ENCODE data around the gene CD200. TPM values are rescaled to one million over a fixed set of nuclear protein-coding genes. Genes with fewer than 3 reads are reported as not detected.

The CD200 gene
- total RNA-seq, 6 donors from 2014 or later: 2.4 to 9.9 (median 4.5) TPM

DNA sequence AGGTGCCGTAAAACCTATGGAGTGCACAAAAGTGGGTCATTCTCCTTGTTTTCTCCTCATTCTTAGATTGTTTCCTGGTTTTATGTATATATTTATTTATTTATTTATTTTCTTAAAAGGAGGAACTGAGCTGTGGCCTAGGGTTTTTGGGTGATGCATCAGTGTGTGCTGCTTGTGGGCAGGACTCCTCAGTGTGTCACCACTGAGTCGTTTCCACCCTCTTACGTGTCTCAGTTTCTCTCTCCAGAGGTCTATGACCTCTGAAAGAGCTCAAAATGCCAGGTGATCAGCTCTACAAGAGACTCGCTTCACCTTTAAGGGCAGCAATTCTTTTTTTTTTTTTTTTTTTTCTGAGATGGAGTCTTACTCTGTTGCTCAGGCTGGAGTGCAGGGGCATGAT, 72.9 kb downstream of the CD200 start:
- no peak for ATAC-seq (ENCODE audit: low FRiP score in 2 of 2)
- Histone ChIP-seq H3K27ac (no peak overlapping the region), H3K27me3 (no peaks in the 10 kb centered on the region), H3K36me3 (no peaks in the 10 kb centered on the region), H3K4me3 (no peak overlapping the region), H3K4me1 (no peaks in the 10 kb centered on the region), H3K9me3 (no peaks in the 10 kb centered on the region)
- WGBS, 2 donors: 84 to 86% methylated on average over 4 of the region's 4 CpGs
- no peak for DNase-seq
- TF ChIP-seq POLR2AphosphoS5 (IDR thresholded peaks at IDR 0.05) (no peak), POLR2A (IDR thresholded peaks at IDR 0.05) (no peak), EP300 (IDR thresholded peaks at IDR 0.05) (no peak)
- TF ChIP-seq, protein P1, sequence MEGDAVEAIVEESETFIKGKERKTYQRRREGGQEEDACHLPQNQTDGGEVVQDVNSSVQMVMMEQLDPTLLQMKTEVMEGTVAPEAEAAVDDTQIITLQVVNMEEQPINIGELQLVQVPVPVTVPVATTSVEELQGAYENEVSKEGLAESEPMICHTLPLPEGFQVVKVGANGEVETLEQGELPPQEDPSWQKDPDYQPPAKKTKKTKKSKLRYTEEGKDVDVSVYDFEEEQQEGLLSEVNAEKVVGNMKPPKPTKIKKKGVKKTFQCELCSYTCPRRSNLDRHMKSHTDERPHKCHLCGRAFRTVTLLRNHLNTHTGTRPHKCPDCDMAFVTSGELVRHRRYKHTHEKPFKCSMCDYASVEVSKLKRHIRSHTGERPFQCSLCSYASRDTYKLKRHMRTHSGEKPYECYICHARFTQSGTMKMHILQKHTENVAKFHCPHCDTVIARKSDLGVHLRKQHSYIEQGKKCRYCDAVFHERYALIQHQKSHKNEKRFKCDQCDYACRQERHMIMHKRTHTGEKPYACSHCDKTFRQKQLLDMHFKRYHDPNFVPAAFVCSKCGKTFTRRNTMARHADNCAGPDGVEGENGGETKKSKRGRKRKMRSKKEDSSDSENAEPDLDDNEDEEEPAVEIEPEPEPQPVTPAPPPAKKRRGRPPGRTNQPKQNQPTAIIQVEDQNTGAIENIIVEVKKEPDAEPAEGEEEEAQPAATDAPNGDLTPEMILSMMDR (IDR thresholded peaks at IDR 0.05): no peak

DNA sequence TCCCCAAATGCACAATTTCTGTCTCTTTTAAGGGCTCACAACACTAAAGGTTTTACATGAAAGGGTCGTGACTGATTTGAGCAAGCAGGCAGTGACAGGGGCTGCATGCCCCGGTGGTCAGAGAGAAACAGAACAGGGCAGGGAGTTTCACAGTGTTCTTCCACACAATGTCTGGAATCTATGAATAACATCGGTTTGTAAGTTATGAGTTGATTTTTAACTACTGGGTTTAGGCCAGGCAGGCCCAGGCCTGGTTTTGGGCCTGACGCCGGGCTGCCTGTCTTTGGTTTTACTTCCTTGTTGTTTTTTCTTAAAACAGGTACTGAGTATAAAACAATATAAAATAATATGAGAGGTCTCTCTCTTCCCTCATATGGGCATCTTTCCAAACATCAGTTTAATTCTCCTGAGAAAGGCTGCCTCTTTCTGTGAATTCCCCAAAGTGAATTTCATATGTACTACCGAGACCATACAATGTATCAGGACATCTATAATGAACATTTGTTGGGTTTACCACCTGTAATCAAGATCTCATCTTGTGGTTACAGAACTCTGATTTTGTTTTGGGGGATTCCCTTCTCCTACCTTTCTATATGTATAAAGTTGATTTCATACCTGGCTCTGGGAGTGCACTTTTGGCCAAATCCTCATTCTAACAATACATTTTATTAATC, 74.4 kb downstream of the CD200 start:
- WGBS, 2 donors: 81 to 82% methylated on average over 6 of the region's 6 CpGs
- TF ChIP-seq, protein P1 (IDR thresholded peaks at IDR 0.05): no peak
- TF ChIP-seq POLR2A (IDR thresholded peaks at IDR 0.05): no peak
- TF ChIP-seq EP300 (IDR thresholded peaks at IDR 0.05): no peak
- no peak for TF ChIP-seq POLR2AphosphoS5 (IDR thresholded peaks at IDR 0.05)
- Histone ChIP-seq H3K4me1 (no peaks in the 10 kb centered on the region), H3K27ac (no peak overlapping the region), H3K36me3 (no peaks in the 10 kb centered on the region), H3K4me3 (no peak overlapping the region), H3K9me3 (no peaks in the 10 kb centered on the region), H3K27me3 (no peaks in the 10 kb centered on the region)
- DNase-seq: no peak
- no peak for ATAC-seq (ENCODE audit: low FRiP score in 2 of 2)

DNA sequence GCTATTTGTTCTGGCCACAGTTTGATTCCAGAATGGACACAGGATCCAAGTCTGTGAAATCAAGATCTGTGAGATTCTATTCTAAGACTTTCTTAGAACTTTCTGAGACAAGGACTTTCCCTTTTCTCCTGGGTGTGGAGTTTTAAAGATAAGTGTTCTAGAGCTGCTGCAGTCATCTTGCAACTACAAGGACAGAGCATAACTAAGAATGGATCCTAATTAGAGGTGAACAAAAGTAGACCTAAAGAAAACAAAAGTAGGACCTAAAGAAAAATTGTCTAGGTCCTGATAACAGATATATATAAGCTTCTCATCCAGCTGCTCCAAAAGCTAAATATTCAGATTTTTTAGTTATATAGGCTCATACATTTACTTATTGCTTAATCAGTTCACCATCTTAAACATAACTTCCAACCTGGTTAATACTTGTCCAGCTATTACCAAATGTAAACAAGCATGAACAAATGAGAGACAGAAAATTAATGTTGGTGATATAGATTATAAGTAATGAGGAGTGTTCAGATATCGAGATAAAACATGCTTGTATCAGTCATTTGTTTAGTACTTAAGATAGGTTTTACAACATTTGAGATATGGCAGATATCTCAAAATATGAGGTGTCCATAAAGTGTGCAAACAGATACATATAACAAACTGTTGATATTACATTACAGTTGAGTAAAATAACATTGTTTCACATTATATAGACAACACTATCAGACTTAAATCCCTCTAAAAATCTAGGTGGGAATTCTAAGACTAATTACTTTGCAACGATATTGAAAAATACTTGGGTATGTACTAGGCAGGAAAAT, 75.1 kb downstream of the CD200 start:
- TF ChIP-seq, protein P1 (IDR thresholded peaks at IDR 0.05): no peak
- TF ChIP-seq POLR2A (IDR thresholded peaks at IDR 0.05) (no peak), POLR2AphosphoS5 (IDR thresholded peaks at IDR 0.05) (no peak), EP300 (IDR thresholded peaks at IDR 0.05) (no peak)
- Histone ChIP-seq H3K36me3 (no peaks in the 10 kb centered on the region), H3K27ac (no peak overlapping the region), H3K4me1 (no peaks in the 10 kb centered on the region), H3K4me3 (no peak overlapping the region), H3K27me3 (no peaks in the 10 kb centered on the region), H3K9me3 (no peaks in the 10 kb centered on the region)
- WGBS, 2 donors: 67 to 76% methylated on average over 2 of the region's 2 CpGs
- no peak for ATAC-seq (ENCODE audit: low FRiP score in 2 of 2)
- DNase-seq: no peak

DNA sequence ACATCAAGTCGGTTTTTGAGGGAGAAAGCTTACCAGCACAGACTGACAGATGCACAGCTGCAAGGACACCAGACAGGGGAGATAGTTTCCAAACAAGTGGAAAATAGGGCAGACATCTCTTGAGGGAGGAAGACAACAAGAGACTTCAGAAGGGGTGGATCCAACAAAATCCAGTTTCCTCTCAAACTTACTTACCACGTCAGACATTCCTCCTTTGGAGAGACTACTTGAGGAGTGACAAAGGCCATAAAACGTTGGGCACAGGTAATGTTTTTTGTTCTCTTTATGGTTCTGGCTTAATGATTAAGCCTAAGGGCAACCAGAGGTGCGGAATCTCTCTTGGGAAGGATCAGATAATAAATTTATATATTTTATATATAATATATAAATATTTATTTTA, 76.1 kb downstream of the CD200 start:
- Histone ChIP-seq H3K27ac (no peak overlapping the region), H3K4me3 (no peak overlapping the region), H3K4me1 (no peaks in the 10 kb centered on the region), H3K9me3 (no peaks in the 10 kb centered on the region), H3K27me3 (no peaks in the 10 kb centered on the region), H3K36me3 (no peaks in the 10 kb centered on the region)
- DNase-seq: no peak
- ATAC-seq (ENCODE audit: low FRiP score in 2 of 2): no peak
- 70 to 80% methylated on average over 4 of the region's 4 CpGs for WGBS, 2 donors
- TF ChIP-seq POLR2A (IDR thresholded peaks at IDR 0.05) (no peak), EP300 (IDR thresholded peaks at IDR 0.05) (no peak), POLR2AphosphoS5 (IDR thresholded peaks at IDR 0.05) (no peak)
- TF ChIP-seq, protein P1 (IDR thresholded peaks at IDR 0.05): no peak
